Upper lobe of right lung (tissue), 1 donor: ENCODE results near the gene LAMP5. TPM values are rescaled to one million over a fixed set of nuclear protein-coding genes. Genes with fewer than 3 reads are reported as not detected.

Experiments used
- ATAC-seq: fragments of 200-7000 bp; cut with Tn5 transposase; one replicate; pipeline ENCODE4 v1.9.1; 2020; ENCODE audit warnings: mild to moderate bottlenecking, moderate library complexity
- DNase-seq: peaks from one replicate; pipeline ENCODE4 v3.0.0-alpha.2; 2020
- H3K27ac ChIP-seq: fragments of 200-600 bp; one replicate; pipeline ENCODE4 v1.8.0; 2022
- H3K27me3 ChIP-seq: fragments of 200-600 bp; one replicate; pipeline ENCODE4 v1.8.0; 2022; ENCODE audit warnings: mild to moderate bottlenecking
- H3K36me3 ChIP-seq: fragments of 200-600 bp; one replicate; pipeline ENCODE4 v1.8.0; 2022
- H3K4me1 ChIP-seq: fragments of 200-600 bp; one replicate; pipeline ENCODE4 v1.8.0; 2022
- H3K4me3 ChIP-seq: fragments of 200-600 bp; one replicate; pipeline ENCODE4 v1.8.0; 2022; ENCODE audit warnings: mild to moderate bottlenecking
- H3K9me3 ChIP-seq: fragments of 200-600 bp; one replicate; pipeline ENCODE4 v1.8.0; 2022
- intact Hi-C: fragments of 100-400 bp; cut with DNase I; formaldehyde crosslinking; loops from one replicate; pipeline ENCODE4 v1.11.0; 2022
- total RNA-seq: library from RNA; stranded (reverse); fragmentation: NEBNext Ultra II Directional; extraction: Animal tissue kit (Norgen Biotek cat#: 25700); gene quantifications from one replicate; pipeline ENCODE4 v1.2.1, GENCODE V29; 2021
- TF ChIP-seq, protein P1 (sequence below): fragments of 200-600 bp; IDR thresholded peaks from one replicate; pipeline ENCODE4 v1.8.0; 2022; ENCODE audit warnings: antibody characterized with exemption
- donor health status: DM: no; HTN: yes; CAD: no; lungs with severe emphysema.

LAMP5 gene
- total RNA-seq, 1 donor from 2014 or later = 0.49 TPM

DNA sequence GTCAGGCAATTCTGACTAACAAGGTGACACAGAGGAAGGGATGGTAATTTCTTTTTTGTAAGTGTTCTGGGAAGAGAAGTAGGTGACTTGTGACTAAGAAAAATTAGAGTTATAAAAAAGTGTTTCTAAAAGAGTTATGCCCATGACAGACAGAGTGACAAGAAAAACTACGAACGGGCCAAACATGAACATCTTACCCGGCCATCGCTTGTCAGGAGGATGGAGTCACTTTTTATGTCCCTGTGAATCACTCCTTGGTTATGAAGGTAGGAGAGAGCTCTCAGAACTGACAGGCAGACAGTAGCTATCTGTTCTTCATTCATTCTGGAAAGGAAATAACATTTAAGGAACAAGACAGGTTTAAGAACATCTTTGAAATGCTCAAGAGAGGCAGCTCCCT lies 43.0 kb downstream of the LAMP5 start:
- TF ChIP-seq, protein P1, sequence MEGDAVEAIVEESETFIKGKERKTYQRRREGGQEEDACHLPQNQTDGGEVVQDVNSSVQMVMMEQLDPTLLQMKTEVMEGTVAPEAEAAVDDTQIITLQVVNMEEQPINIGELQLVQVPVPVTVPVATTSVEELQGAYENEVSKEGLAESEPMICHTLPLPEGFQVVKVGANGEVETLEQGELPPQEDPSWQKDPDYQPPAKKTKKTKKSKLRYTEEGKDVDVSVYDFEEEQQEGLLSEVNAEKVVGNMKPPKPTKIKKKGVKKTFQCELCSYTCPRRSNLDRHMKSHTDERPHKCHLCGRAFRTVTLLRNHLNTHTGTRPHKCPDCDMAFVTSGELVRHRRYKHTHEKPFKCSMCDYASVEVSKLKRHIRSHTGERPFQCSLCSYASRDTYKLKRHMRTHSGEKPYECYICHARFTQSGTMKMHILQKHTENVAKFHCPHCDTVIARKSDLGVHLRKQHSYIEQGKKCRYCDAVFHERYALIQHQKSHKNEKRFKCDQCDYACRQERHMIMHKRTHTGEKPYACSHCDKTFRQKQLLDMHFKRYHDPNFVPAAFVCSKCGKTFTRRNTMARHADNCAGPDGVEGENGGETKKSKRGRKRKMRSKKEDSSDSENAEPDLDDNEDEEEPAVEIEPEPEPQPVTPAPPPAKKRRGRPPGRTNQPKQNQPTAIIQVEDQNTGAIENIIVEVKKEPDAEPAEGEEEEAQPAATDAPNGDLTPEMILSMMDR = no peak
- Histone ChIP-seq H3K27ac (no peak overlapping the region), H3K9me3 (no peaks in the 10 kb centered on the region), H3K36me3 (no peaks in the 10 kb centered on the region), H3K27me3 (no peaks in the 10 kb centered on the region), H3K4me3 (no peak overlapping the region), H3K4me1 (no peaks in the 10 kb centered on the region)
- intact Hi-C loops = no loop called here
- DNase-seq (no peak), ATAC-seq (no peak)

- no peak overlapping the region for H3K27ac ChIP-seq
- intact Hi-C loops = no loop called here
- H3K9me3 ChIP-seq = no peaks in the 10 kb centered on the region
- ATAC-seq = no peak
- no peak for DNase-seq
- TF ChIP-seq, protein P1 = no peak
- no peaks in the 10 kb centered on the region for H3K27me3 ChIP-seq
- no peaks in the 10 kb centered on the region for H3K36me3 ChIP-seq
- no peaks in the 10 kb centered on the region for H3K4me1 ChIP-seq
- H3K4me3 ChIP-seq = no peak overlapping the region
Observed at GRCh38 chr20:9565910-9566550, 51.6 kb downstream of the LAMP5 start.

DNA sequence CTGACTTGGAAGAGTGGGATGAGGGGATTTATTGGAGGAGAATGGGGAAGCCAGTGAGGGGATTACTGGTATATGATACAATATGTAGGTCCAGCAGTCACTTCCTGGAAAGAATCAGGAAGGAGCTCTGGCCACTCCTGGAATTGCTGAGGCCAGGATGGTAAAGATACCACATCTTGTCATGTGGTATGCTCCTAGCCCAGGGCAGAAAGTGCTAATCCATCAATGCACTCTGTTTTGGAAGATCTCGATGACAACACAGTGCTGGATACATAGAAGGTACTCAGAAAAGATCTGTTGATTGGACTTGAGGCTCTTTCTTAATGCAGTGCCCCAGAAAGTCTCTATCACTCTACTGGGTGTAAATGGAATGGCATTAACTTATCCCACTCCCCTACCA lies 52.6 kb downstream of the LAMP5 start:
- no peak for DNase-seq
- no peak for ATAC-seq
- no peak overlapping the region for H3K4me3 ChIP-seq
- no peaks in the 10 kb centered on the region for H3K27me3 ChIP-seq
- intact Hi-C loops = no loop called here
- TF ChIP-seq, protein P1 = no peak
- H3K9me3 ChIP-seq = no peaks in the 10 kb centered on the region
- no peak overlapping the region for H3K27ac ChIP-seq
- no peaks in the 10 kb centered on the region for H3K4me1 ChIP-seq
- H3K36me3 ChIP-seq = no peaks in the 10 kb centered on the region

DNA sequence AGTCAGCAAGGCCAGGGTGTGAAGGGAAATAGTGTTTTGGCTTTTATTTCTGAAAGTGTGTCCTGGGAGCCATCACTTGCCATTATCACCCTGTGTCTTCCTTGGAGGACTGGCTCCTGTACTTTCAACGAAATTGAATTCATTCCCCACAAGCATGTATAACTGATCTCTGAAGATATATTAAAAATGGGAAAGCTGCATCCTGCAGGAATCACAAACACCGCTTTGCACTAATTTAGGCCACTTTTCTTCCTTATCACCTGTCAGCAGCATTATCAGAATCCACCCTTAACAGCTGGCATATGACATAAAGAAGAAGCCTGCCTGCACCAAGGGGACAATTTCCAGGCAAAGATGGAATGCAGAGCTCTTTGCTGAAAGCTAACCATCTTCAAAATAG lies 56.2 kb downstream of the LAMP5 start:
- TF ChIP-seq, protein P1 = no peak

GRCh38 chr20:9571783-9572182 lies 57.4 kb downstream of the LAMP5 start:
- intact Hi-C loops = no loop called here
- no peak for DNase-seq
- TF ChIP-seq, protein P1 = no peak
- Histone ChIP-seq H3K9me3 (no peaks in the 10 kb centered on the region), H3K27me3 (no peaks in the 10 kb centered on the region), H3K36me3 (no peaks in the 10 kb centered on the region), H3K4me1 (no peaks in the 10 kb centered on the region), H3K4me3 (no peak overlapping the region), H3K27ac (no peak overlapping the region)
- no peak for ATAC-seq

More for the DNA sequence above, 56.2 kb downstream of the LAMP5 start:
- no peaks in the 10 kb centered on the region for H3K36me3 ChIP-seq
- no peaks in the 10 kb centered on the region for H3K4me1 ChIP-seq
- DNase-seq (no peak), ATAC-seq (no peak)
- no peak overlapping the region for H3K27ac ChIP-seq
- no peaks in the 10 kb centered on the region for H3K9me3 ChIP-seq
- intact Hi-C loops = no loop called here
- no peaks in the 10 kb centered on the region for H3K27me3 ChIP-seq
- no peak overlapping the region for H3K4me3 ChIP-seq

DNA sequence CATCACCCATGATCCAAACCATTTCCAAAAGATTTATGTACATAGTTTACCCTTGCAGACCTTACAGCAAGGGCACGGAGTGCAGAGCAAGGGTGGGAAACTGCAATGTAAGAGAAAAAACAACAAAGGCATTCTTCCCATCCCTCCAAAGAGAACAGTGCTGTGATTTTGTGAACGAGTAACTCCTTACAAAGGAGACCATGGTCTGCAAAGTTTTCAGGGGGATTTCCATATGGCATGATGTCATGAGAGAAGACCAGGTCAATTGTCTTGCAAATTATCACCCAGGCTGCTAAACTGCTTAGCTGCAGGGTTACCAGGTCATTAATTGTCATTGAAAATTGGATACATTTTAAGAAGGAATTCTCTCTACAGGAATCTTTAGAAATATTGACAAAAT lies 58.3 kb downstream of the LAMP5 start:
- Histone ChIP-seq H3K36me3 (no peaks in the 10 kb centered on the region), H3K4me1 (no peaks in the 10 kb centered on the region)
- ATAC-seq = no peak

More for the DNA sequence above, 58.3 kb downstream of the LAMP5 start:
- Histone ChIP-seq H3K9me3 (no peaks in the 10 kb centered on the region), H3K27me3 (no peaks in the 10 kb centered on the region), H3K27ac (no peak overlapping the region), H3K4me3 (no peak overlapping the region)
- TF ChIP-seq, protein P1 = no peak
- DNase-seq = no peak
- intact Hi-C loops = no loop called here
